Spinal cord (tissue), 10 donors: ENCODE data around the gene CHD9. TPM values are rescaled to one million over a fixed set of nuclear protein-coding genes. Genes with fewer than 3 reads are reported as not detected.

Experiments
- DNase-seq, 6 donors: peaks; one replicate each; pipeline versions ENCODE4 v3.0.0 to v3.0.0-alpha.2; 2013 to 2015; ENCODE audit warnings: low spot score in 6 of 6, low read depth in 4 of 6
- H3K27ac ChIP-seq: one replicate; pipeline ENCODE4 v1.5.1; 2013; ENCODE audit warnings: low read depth, low read length, control low read depth
- H3K27me3 ChIP-seq: one replicate; pipeline ENCODE4 v1.6.1; 2013; ENCODE audit warnings: low read length; ENCODE audit not compliant: control insufficient read depth, insufficient read depth
- H3K36me3 ChIP-seq: one replicate; pipeline ENCODE4 v1.6.1; 2013; ENCODE audit warnings: low read length; ENCODE audit not compliant: control insufficient read depth, insufficient read depth
- H3K4me1 ChIP-seq: one replicate; pipeline ENCODE4 v1.6.1; 2013; ENCODE audit warnings: low read length; ENCODE audit not compliant: control insufficient read depth, insufficient read depth
- H3K4me3 ChIP-seq: one replicate; pipeline ENCODE4 v1.5.1; 2013; ENCODE audit warnings: low read depth, low read length, control low read depth
- H3K9me3 ChIP-seq: one replicate; pipeline ENCODE4 v1.6.1; 2013; ENCODE audit warnings: low read length; ENCODE audit not compliant: control insufficient read depth, insufficient read depth
- WGBS: methylation state at CpG from one replicate; pipeline ENCODE4 v1.1.5; 2013; ENCODE audit warnings: missing lambda C conversion rate; ENCODE audit not compliant: insufficient coverage; 5-methylcytosine and 5-hydroxymethylcytosine counted together
- long read RNA-seq, 4 donors: transcript quantifications; one replicate each; lab custom pipeline, GENCODE V29; 2026
- polyA plus RNA-seq, 2 donors: library from polyadenylated mRNA; unstranded; fragments of 120-200 nt; gene quantifications; one replicate each; pipeline ENCODE4 v1.2.1, GENCODE V29; 2013; ENCODE audit not compliant: insufficient read length in 2 of 2
- total RNA-seq, 2 donors: library from RNA; depleted of rRNA in 1 of 2; stranded (reverse); fragments of 120-200 nt in 1 of 2; fragments of >200 nt in 1 of 2; gene quantifications; one replicate each; pipeline versions ENCODE4 v1.2.3 to v1.2.4, GENCODE V29; 2013 to 2014
- donor health status: healthy.

Gene CHD9, protein sequence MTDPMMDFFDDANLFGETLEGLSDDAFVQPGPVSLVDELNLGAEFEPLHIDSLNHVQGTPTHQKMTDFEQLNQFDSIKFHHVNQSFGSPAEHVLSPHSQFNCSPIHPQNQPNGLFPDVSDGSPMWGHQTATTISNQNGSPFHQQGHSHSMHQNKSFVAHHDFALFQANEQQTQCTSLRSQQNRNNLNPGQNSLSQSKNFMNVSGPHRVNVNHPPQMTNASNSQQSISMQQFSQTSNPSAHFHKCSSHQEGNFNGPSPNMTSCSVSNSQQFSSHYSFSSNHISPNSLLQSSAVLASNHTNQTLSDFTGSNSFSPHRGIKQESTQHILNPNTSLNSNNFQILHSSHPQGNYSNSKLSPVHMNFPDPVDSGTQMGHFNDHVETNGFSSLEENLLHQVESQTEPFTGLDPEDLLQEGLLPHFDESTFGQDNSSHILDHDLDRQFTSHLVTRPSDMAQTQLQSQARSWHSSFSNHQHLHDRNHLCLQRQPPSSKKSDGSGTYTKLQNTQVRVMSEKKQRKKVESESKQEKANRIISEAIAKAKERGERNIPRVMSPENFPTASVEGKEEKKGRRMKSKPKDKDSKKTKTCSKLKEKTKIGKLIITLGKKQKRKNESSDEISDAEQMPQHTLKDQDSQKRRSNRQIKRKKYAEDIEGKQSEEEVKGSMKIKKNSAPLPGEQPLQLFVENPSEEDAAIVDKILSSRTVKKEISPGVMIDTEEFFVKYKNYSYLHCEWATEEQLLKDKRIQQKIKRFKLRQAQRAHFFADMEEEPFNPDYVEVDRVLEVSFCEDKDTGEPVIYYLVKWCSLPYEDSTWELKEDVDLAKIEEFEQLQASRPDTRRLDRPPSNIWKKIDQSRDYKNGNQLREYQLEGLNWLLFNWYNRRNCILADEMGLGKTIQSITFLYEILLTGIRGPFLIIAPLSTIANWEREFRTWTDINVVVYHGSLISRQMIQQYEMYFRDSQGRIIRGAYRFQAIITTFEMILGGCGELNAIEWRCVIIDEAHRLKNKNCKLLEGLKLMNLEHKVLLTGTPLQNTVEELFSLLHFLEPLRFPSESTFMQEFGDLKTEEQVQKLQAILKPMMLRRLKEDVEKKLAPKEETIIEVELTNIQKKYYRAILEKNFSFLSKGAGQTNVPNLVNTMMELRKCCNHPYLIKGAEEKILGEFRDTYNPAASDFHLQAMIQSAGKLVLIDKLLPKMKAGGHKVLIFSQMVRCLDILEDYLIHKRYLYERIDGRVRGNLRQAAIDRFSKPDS (N-terminal part only)
- total RNA-seq (100 to 1,000 TPM; 118 to 140 TPM), polyA plus RNA-seq (10 to 100 TPM; 32.2 to 47.3 TPM)
- long read RNA-seq, donor 1, partial matches to known transcripts: 8 of 12 reads
- long read RNA-seq, donor 1, other reads (novel, unspliced or antisense): 0 of 12 reads
- long read RNA-seq, donor 2, partial matches to known transcripts: 5 of 7 reads
- long read RNA-seq, donor 2, other reads (novel, unspliced or antisense): 0 of 7 reads
- long read RNA-seq, donor 3, partial matches to known transcripts: 5 of 7 reads
- long read RNA-seq, donor 3, other reads (novel, unspliced or antisense): 0 of 7 reads
- long read RNA-seq, donor 4, partial matches to known transcripts: 0 of 4 reads
- long read RNA-seq, donor 4, other reads (novel, unspliced or antisense): 0 of 4 reads

DNA sequence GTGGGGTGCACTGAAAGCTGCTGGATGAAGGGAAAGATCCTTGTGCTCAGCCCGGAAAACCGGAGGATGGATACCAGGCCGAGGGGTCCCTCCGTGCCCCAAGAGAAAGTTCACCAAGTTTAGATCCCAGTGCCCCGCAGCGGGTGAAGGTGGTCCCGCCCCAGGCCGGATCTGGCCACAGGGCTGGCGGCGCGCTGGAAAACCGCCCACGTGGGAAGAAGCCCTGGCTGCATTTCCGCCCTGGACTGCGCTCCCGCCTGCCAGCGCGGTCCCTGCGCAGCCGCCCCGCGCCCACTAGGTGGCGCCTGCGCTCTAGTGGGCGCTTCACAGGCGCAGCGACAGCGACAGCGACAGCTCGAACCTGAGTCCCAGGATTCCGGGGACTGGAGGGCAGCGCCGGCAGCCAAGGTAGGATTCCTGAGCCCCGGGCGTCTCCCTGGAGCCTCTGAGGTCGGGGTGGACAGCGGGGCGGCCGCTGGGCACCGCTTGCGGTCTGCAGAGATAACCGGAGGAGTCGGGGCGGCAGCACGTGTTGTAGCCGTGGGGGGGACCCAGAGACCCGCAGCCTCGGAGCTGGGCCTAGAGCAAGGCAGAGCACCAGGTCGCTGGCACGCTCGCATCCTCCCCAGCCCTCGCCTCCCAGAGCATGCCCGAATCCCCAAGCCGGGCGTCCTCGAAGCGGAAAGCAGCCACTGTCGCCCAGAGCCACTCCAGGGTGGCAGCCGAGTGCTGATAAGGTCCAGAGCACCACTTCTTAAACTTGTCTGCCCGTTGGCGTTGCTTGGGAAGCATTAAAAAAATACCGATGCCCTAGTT, at the start of gene CHD9:
CHD9 (plus strand) TSS at position 322 of the 816 bp plus-strand sequence. CDS start 101,099 bp downstream, outside the sequence.
- DNase-seq: peak; percentile 76 to 96 (median 86)
- WGBS: 1% methylated on average over 59 of the region's 62 CpGs
- H3K36me3 ChIP-seq: no peaks in the 10 kb centered on the region
- peak within 1 kb of the TSS; percentile 92 for H3K27ac ChIP-seq
- H3K4me3 ChIP-seq: peak within 1 kb of the TSS; percentile 86
- peaks cover 24% of the 10 kb centered on the region for H3K4me1 ChIP-seq
- no peaks in the 10 kb centered on the region for H3K27me3 ChIP-seq
- no peaks in the 10 kb centered on the region for H3K9me3 ChIP-seq

DNA sequence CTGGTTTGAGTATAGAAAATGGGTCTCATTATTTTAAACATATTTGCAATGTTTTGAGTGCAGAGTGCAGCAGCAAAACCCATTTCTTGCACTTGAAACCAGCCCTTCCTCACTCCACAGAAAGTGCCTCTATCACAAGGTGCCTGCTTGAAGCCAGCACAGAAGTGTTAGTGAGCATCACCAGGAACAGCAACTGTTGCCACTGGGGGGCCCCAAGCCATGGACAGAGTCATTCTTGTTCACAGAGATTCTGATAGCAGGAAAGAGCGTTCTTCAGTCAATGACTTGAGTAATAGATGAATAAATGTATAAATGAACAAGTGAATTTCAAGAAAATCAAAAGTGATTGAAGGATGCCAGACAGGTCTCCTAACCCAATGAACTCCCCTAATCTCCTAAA, 47.7 kb upstream of the CHD9 start:
- Histone ChIP-seq H3K9me3 (peaks cover 1% of the 10 kb centered on the region), H3K4me3 (no peak overlapping the region), H3K27ac (no peak overlapping the region), H3K36me3 (no peaks in the 10 kb centered on the region), H3K27me3 (no peaks in the 10 kb centered on the region), H3K4me1 (no peaks in the 10 kb centered on the region)
- 100% methylated on average over 1 of the region's 1 CpG for WGBS
- DNase-seq: no peak

DNA sequence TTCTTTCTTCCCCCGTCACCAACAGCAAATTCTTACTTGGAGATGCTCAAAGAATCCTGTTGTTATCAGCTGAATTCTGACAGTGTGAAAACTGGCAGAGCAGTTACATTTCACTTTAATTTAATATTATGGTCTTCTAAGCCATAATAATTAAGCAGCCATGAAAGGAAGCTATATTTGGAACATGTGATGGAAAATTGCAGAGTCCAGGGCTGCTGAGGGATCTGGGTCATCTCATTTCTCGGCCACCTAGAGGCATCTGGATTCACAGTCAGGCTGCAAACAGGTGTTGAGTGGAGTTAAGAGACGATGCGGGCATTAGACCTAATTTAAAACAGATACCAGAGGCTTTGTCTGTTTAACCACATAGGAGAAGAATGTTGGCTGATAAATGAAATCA, 40.5 kb upstream of the CHD9 start:
- H3K27ac ChIP-seq: no peak overlapping the region
- H3K9me3 ChIP-seq: peaks cover 2% of the 10 kb centered on the region
- peak in 1 of 6 donors; percentile 69 for DNase-seq
- H3K4me3 ChIP-seq: no peak overlapping the region
- H3K36me3 ChIP-seq: no peaks in the 10 kb centered on the region
- WGBS: 56% methylated on average over 3 of the region's 4 CpGs
- H3K27me3 ChIP-seq: no peaks in the 10 kb centered on the region
- H3K4me1 ChIP-seq: no peaks in the 10 kb centered on the region

DNA sequence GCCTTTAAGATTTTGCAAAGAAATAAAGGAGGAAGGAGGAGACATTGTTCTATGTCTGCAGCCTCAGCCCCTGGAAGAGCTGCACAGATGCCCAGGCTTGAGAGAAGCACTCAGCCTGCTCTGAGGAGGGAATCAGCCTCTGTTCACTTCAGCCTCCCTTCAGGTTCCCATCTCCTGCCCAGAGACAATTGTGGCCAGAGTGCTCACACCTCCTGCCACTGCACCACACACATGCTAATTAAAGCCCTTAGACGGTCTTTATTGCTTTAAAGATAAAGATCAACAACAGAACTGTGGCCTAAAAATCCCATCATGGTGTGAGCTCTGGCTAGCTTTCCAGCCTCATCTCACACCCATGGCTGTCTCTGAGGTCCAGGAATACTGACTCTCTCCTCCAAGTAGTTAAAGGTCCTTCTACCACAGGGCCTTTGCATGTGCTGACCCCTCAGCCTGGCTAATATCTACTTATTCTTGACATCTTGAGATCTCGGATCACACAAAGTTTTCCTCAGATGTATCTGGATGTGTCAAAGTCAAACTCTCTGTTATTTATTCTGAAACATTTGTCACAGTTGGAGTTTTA, 35.9 kb upstream of the CHD9 start:
- no peaks in the 10 kb centered on the region for H3K4me1 ChIP-seq
- 60% methylated on average over 1 of the region's 2 CpGs for WGBS
- no peak overlapping the region for H3K4me3 ChIP-seq
- peaks cover 2% of the 10 kb centered on the region for H3K9me3 ChIP-seq
- DNase-seq: no peak
- H3K36me3 ChIP-seq: no peaks in the 10 kb centered on the region
- H3K27me3 ChIP-seq: no peaks in the 10 kb centered on the region
- no peak overlapping the region for H3K27ac ChIP-seq

DNA sequence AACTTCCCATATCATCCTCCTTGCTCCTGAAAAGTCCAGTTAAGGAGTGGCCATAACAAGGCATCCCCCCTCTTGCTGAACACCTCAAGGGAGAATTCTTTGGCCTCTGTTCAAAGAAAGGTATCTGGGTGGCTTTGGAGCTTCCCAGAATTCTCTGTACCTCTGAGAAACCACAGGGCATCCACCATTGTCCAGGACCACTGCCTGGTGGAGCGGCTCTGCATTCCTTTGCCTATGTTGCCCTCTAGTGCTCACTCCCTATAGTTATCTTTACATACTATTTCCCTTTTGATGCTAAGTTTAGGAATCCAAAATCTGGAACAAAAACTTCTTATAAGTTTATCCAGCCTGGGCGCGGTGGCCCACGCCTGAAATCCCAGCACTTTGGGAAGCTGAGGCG, 32.4 kb upstream of the CHD9 start:
- WGBS: 13% methylated on average over 1 of the region's 5 CpGs
- DNase-seq: peak in 5 of 6 donors; percentile 47 to 94 (median 56)
- peaks cover 2% of the 10 kb centered on the region for H3K9me3 ChIP-seq
- no peaks in the 10 kb centered on the region for H3K27me3 ChIP-seq
- no peaks in the 10 kb centered on the region for H3K4me1 ChIP-seq
- no peak overlapping the region for H3K4me3 ChIP-seq
- no peak overlapping the region for H3K27ac ChIP-seq
- no peaks in the 10 kb centered on the region for H3K36me3 ChIP-seq

DNA sequence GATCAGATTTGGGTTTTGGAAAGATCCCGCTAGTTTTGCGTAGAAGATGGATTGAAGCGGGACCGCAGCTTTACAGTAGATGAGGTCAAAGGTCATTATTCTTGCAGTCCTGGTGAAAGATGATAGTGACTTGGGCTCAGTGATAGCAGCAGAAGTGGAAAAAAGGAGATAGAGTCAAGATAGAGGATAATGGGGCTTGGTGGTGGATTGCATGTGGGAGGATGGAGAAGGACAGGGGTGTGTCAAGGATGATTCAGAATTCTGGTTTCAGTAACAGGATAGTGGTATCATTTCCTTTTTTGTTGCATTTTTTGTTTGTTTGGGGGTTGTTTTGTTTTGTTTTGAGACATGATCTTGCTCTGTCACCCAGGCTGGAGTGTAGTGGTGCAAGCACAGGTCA, 30.7 kb upstream of the CHD9 start:
- Histone ChIP-seq H3K36me3 (no peaks in the 10 kb centered on the region), H3K4me3 (no peak overlapping the region), H3K4me1 (no peaks in the 10 kb centered on the region), H3K27ac (no peak overlapping the region), H3K9me3 (peaks cover 2% of the 10 kb centered on the region), H3K27me3 (no peaks in the 10 kb centered on the region)
- WGBS: 95% methylated on average over 4 of the region's 4 CpGs
- no peak for DNase-seq

DNA sequence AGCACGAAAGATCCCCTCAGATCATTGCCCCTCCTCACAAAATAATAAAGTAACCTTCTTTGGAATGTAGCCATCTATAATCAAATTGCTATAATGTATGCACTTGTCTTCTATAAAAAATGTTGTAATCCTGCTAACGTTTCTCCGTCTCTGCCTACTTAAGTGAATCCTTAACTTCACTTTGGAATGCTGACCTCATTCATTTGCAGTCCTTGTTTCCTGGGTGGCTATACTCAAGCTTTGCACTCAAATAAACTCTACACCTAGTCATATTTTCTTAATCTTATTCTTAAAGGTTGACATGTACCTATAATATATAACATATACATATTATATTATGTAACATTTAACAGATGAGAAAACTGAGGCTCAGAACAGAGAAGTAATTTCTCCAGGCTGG, 24.8 kb upstream of the CHD9 start:
- Histone ChIP-seq H3K27ac (no peak overlapping the region), H3K4me1 (no peaks in the 10 kb centered on the region), H3K27me3 (no peaks in the 10 kb centered on the region), H3K9me3 (no peaks in the 10 kb centered on the region), H3K4me3 (no peak overlapping the region), H3K36me3 (no peaks in the 10 kb centered on the region)
- no peak for DNase-seq
- 60% methylated on average over 1 of the region's 3 CpGs for WGBS

DNA sequence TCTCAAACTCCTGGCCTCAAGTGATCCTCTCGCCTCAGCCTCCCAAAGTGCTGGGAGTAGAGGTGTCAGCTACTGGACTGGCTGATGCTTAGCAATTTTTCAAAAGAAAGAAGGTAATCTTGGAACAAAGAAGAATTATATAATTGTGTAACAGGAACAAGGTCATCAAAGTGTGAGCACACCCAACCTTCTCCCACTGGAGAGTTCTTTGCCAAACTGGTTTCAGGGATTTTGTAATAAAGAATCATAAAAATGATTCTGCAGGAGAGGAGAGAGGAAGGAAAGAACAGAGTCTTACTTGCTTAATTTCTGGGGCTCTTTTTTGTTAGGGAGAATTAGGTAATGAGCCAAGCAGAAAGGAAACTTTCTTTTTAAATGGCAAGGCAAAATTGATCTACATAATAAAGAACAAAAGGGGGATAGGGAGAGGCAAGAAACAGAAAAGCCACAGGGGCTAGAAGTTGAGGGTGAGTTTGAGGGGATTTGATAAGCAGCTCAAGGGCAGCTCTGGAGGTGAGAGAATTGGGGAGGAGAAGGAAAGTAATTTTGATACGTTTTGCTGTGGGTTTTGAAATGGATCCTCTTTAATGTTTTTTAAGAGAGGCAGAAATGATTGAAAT, 23.4 kb upstream of the CHD9 start:
- no peak for DNase-seq
- H3K4me3 ChIP-seq: no peak overlapping the region
- H3K4me1 ChIP-seq: no peaks in the 10 kb centered on the region
- H3K27ac ChIP-seq: no peak overlapping the region
- H3K9me3 ChIP-seq: no peaks in the 10 kb centered on the region
- no peaks in the 10 kb centered on the region for H3K27me3 ChIP-seq
- WGBS: 33% methylated on average over 1 of the region's 2 CpGs
- no peaks in the 10 kb centered on the region for H3K36me3 ChIP-seq
